AG04449 (cell line): ENCODE results near the gene GLRA3.

ENCODE experiments used
- CTCF ChIA-PET: fragments of 350-600 bp; formaldehyde crosslinking; extraction: SDS; loops from one replicate; lab custom pipeline; 2021; ENCODE audit warnings: antibody characterized with exemption; lab: Yijun Ruan, JAX
- POLR2A ChIA-PET: fragments of 400-600, 350-600 bp; formaldehyde crosslinking; extraction: SDS; loops from one replicate; lab custom pipeline; 2020; ENCODE audit warnings: antibody characterized with exemption, inconsistent platforms; lab: Yijun Ruan, JAX
- DNase-seq: peaks from one replicate; pipeline ENCODE4 v3.0.0-alpha.2; 2010; ENCODE audit warnings: low read depth, low spot score
- H3K4me3 ChIP-seq: 2 replicates; pipeline ENCODE4 v1.5.1; 2011; ENCODE audit warnings: low read depth, mild to moderate bottlenecking, control low read depth, low read length
- TF ChIP-seq, protein P1 (sequence below): IDR thresholded peaks from one replicate; pipeline ENCODE4 v1.5.1; 2011; ENCODE audit warnings: mild to moderate bottlenecking, moderate library complexity, low read length, control low read depth, inconsistent platforms; ENCODE audit not compliant: insufficient read depth; ENCODE audit errors: missing control alignments

GLRA3 gene

GRCh38 chr4:174604198-174604597 is 224.8 kb downstream of the GLRA3 start:
- TF ChIP-seq, protein P1, sequence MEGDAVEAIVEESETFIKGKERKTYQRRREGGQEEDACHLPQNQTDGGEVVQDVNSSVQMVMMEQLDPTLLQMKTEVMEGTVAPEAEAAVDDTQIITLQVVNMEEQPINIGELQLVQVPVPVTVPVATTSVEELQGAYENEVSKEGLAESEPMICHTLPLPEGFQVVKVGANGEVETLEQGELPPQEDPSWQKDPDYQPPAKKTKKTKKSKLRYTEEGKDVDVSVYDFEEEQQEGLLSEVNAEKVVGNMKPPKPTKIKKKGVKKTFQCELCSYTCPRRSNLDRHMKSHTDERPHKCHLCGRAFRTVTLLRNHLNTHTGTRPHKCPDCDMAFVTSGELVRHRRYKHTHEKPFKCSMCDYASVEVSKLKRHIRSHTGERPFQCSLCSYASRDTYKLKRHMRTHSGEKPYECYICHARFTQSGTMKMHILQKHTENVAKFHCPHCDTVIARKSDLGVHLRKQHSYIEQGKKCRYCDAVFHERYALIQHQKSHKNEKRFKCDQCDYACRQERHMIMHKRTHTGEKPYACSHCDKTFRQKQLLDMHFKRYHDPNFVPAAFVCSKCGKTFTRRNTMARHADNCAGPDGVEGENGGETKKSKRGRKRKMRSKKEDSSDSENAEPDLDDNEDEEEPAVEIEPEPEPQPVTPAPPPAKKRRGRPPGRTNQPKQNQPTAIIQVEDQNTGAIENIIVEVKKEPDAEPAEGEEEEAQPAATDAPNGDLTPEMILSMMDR = no peak
- CTCF ChIA-PET = no interaction called here
- no peak for DNase-seq
- POLR2A ChIA-PET = no interaction called here
- H3K4me3 ChIP-seq = no peak overlapping the region

- ChIA-PET POLR2A (no interaction called here), CTCF (no interaction called here)
- TF ChIP-seq, protein P1 = no peak
- no peak for DNase-seq
- no peak overlapping the region for H3K4me3 ChIP-seq
Observed at GRCh38 chr4:174600391-174600790, 228.7 kb downstream of the GLRA3 start.

- CTCF ChIA-PET = no interaction called here
Observed at GRCh38 chr4:174598800-174599199, 230.2 kb downstream of the GLRA3 start.

DNA sequence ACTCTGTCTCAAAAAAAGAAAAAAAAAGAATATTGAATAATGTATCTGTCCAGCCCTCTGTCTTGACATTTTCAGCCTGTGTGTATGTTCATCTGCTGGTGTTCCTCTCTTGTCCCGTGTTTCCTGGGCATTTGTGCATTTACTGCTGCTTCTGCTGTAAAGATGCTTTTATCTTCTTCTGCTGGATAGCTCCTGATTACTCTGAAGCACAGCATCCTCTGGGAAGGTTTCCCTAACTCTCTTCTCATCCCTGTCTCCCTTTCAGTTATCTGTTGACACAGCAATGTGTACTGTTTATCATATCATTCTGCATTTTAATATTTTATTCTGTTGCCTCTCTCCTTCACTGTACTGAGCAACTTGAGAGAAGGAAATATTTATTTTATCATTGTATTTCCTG is 232.5 kb downstream of the GLRA3 start:
- no peak overlapping the region for H3K4me3 ChIP-seq
- CTCF ChIA-PET = no interaction called here
- no peak for DNase-seq
- TF ChIP-seq, protein P1 = no peak
- POLR2A ChIA-PET = no interaction called here

More at GRCh38 chr4:174598800-174599199, 230.2 kb downstream of the GLRA3 start:
- TF ChIP-seq, protein P1 = no peak
- no peak overlapping the region for H3K4me3 ChIP-seq
- no peak for DNase-seq
- POLR2A ChIA-PET = no interaction called here

GRCh38 chr4:174595141-174595929 is 233.7 kb downstream of the GLRA3 start:
- no peak overlapping the region for H3K4me3 ChIP-seq
- TF ChIP-seq, protein P1 = no peak
- ChIA-PET POLR2A (no interaction called here), CTCF (no interaction called here)
- no peak for DNase-seq

DNA sequence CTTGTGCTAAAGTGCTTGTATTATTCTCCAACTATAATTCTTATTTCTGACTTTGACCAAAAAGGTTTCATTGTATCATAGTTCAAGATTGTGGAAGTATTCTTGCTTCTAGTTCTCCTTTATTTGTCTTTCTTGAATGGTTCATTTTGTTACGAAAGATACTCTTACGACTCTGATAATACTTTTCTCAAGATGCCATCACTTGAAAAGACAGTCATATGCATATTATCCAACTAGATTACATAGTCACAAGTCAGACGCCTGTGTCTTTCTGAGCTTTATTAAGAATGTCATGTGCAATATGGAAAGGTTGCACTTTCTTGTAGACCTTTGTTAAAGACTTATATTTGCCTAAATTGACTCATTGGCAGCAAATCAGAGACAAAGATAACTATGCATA is 235.3 kb downstream of the GLRA3 start:
- ChIA-PET POLR2A (no interaction called here), CTCF (no interaction called here)
- DNase-seq = no peak
- no peak overlapping the region for H3K4me3 ChIP-seq
- TF ChIP-seq, protein P1 = no peak
